C4-2B (cell line): ENCODE measurements around the gene TRIM10.

Experiments
- H3K27ac ChIP-seq: fragments of 450-650 bp; 2 replicates; pipeline ENCODE4 v1.5.1; 2017
- CTCF ChIP-seq: fragments of 450-650 bp; conservative IDR thresholded peaks from 2 replicates; pipeline ENCODE4 v1.5.1; 2017; ENCODE audit warnings: mild to moderate bottlenecking
- ZFX ChIP-seq: fragments of 450-650 bp; IDR thresholded peaks from 2 replicates; pipeline ENCODE4 v1.6.1; 2017

TRIM10 gene

GRCh38 chr6:30200551-30201281 lies 39.7 kb upstream of the TRIM10 start:
- TF ChIP-seq CTCF: no peak
- no peak for TF ChIP-seq ZFX
- H3K27ac ChIP-seq: no peak overlapping the region

DNA sequence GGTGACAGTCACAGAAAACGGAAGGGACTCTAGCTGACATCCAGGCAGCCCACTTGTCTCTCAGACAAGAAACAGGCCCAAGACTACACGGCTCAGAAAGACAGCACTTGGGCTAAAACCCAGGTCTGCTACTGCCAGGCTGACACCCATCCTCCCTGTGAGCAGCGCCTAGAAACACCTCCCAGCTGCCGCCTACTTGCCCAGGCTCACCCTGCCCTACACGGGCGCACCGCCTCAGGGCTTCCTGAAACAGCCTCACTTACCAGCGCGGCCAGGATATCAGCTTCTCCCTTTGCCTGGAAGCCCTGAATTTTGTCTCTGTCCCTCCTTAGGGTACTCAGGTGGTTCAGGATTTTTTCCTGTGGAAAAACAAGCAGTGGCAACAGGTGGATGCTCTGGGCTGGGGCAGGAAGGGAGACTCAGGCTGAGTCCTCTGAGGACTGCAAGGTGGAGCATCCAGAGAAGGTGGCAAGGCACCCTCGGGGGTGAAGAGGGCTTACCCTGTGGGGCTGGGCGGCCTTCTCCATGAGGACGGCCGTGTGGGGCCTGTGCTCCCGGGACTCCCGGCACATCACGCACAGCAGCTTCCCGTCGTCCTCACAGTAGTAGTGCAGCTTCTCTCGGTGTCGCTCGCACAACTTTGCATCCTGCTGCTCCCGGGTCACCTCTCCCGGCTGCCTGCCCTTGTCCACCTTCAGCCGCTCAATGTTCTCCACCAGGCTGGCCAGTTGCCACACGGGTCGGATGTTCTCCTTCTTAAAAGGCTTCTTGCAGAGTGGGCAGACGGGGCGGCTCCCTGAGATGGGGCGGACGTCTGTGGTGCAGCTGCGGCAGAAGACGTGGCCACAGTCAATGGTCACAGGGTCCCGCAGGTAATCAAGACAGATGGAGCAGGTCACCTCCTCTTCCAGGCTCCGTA lies 37.4 kb upstream of the TRIM10 start:
- no peak for TF ChIP-seq CTCF
- no peak for TF ChIP-seq ZFX

DNA sequence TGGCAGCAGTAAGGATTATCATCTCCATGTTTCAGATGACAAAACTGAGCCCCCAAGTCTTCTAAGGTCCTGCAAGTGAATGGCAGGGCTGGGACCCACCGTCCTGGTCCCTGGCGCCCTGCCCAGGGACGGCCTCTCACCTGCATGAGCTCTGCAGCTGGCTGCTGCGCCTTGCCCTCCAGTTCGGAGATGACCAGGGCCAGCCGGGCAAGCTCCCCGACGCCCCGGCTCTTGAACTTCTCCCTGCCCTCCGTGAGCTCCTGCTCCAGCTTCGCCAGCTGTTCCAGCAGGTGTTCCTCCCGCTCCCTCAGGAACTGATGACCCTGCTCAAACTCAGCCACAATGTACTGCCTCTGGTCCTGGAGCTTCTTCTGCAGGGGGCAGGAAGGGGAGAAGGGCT lies 35.4 kb upstream of the TRIM10 start:
- no peak overlapping the region for H3K27ac ChIP-seq
- no peak for TF ChIP-seq ZFX
- TF ChIP-seq CTCF: no peak

More for the DNA sequence above, 37.4 kb upstream of the TRIM10 start:
- no peak overlapping the region for H3K27ac ChIP-seq

GRCh38 chr6:30195951-30196350 lies 34.9 kb upstream of the TRIM10 start:
- TF ChIP-seq ZFX: no peak
- TF ChIP-seq CTCF: no peak
- H3K27ac ChIP-seq: no peak overlapping the region

DNA sequence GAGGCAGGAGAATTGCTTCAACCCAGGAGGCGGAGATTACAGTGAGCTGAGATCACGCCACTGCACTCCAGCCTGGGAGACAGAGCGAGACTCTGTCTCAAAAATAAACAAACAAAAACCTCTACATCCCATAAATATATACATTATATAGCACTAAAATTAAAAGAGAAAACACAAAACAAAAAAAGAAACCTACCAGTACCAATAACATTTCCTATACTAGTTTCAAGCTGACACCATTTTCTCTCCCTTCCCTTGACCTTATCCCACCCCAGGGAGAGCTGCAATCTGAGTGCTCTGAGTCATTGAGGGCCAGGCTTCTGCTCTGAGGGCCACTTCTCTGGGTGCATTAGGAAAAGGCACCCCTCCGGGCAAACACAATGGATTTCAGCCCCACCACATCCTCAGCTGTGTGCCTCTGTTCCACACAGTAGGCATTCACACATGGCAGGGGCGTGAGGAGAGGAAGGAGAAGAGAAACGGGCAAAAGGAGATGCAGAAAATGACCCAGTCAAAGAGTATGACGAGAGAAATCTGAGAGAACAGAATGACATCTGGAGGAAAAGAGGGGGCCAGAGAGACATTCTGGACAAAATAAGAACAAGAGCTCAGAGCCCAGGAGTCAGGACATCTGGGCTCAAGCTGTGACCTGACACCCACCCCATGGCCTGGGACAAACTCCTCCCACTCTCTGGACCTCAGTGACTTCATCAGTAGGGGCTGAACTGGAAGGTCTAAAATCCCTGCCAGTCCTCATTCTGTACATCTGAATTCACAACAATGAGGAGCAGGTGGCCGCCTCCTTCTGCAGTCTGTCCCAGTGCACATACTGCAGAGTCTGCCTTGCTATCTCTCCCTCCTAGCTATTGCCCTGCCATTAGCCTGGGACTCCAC lies 34.0 kb upstream of the TRIM10 start:
- TF ChIP-seq ZFX: no peak
- TF ChIP-seq CTCF: no peak
- H3K27ac ChIP-seq: no peak overlapping the region

DNA sequence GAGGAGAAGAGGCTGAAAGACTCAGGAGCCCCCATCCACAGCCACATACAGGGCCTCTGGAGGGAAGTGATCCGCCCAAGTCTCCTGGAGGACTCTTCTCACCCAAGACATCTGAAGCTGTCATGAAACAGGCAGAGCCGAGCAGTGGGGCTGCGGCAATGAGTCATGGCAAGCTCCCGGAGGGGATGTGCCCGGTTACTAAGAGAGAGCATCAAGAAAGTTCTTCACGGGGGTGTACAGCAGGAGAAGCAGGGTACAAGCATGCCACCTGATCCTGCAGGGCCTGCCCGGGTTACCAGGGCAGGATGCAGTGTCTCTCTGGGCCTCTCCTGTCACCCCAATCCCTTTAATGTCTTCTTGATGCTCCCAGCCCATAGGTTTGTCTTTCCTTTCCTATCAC lies 31.1 kb upstream of the TRIM10 start:
- no peak overlapping the region for H3K27ac ChIP-seq
- TF ChIP-seq ZFX (no peak), CTCF (no peak)
